ENCODE data around the gene LIPF. TPM values are rescaled to one million over a fixed set of nuclear protein-coding genes. Genes with fewer than 3 reads are reported as not detected.

Gene LIPF
- total and polyA plus RNA-seq, 2 of the 13 experiments (the other 11 are each of a cell fraction or from before 2014, with no cell fraction given) = not detected

GRCh38 chr10:88702848-88703597 is 38.8 kb downstream of the LIPF start (continued):
- TF ChIP-seq GABPB1 (CRISPR knock-in tag; IDR thresholded peaks at IDR 0.05) (0 out of 2 replicates have a peak, but pooled peaks have one; percentile 13), SP4 (CRISPR knock-in tag; IDR thresholded peaks at IDR 0.05) (no peak)

GRCh38 chr10:88705958-88706357 is 41.7 kb downstream of the LIPF start, which contains the start of gene LIPK:
TSS of gene LIPK (plus strand) at chr10:88706249. CDS start at chr10:88724544, 18,295 bp downstream.
- no TSS peak for BruUV-seq (replicated peaks)
- Histone ChIP-seq H3K9me3 (ENCODE audit: low read length) (no peaks in the 10 kb centered on the region), H3K79me2 (ENCODE audit: insufficient read depth, low read length) (no peaks in the 10 kb centered on the region), H3K27ac (ENCODE audit: extremely low read length, insufficient read depth, low read length) (no peak within 1 kb of the TSS), H3K27me3 (ENCODE audit: control insufficient read depth in 1 of 2, insufficient read depth in 2 of 2, low read length in 2 of 2) (no peaks in the 10 kb centered on the region), H2AFZ (ENCODE audit: low read length) (no peak within 1 kb of the TSS), H3K36me3 (replicated peaks in 1 of 2; ENCODE audit: control insufficient read depth in 1 of 2, insufficient read depth in 2 of 2, low read length in 2 of 2) (no peaks in the 10 kb centered on the region), H3K4me1 (ENCODE audit: insufficient read depth, low read length) (peaks cover 14% of the 10 kb centered on the region), H3K4me2 (ENCODE audit: low read depth, low read length) (no peak within 1 kb of the TSS), H4K20me1 (ENCODE audit: insufficient read depth, low read length) (no peaks in the 10 kb centered on the region), H3K4me3 (replicated peaks in 1 of 3; ENCODE audit: insufficient read depth in 1 of 3, low read depth in 2 of 3, low read length in 3 of 3) (no peak within 1 kb of the TSS), H3K9ac (ENCODE audit: insufficient read depth, low read depth, low read length) (no peak within 1 kb of the TSS)
- DNase-seq (ENCODE audit: low spot score) (no peak), FAIRE-seq (no peak), ATAC-seq (no peak)
- TF ChIP-seq ZFX (CRISPR knock-in tag; IDR thresholded peaks at IDR 0.05; ENCODE audit: low read depth) (no peak), HINFP (CRISPR knock-in tag; IDR thresholded peaks at IDR 0.05; ENCODE audit: low read depth) (no peak)
- intact Hi-C loops (cut with micrococcal nuclease; ENCODE audit: unreplicated experiment) (no loop called here), in situ Hi-C loops (cut with HindIII; ENCODE audit: extremely low pct_ligation_motif_present, low pct_unique_long_range_greater_than_20kb) (no loop called here)
- WGBS (ENCODE audit: low lambda C conversion rate) = 53% methylated on average over 1 of the region's 1 CpG
- POLR2A ChIA-PET = no interaction called here
- CTCF ChIA-PET (ENCODE audit: low intra/inter-chr PET ratio, low total read pairs) = no interaction called here

Measured in HepG2 (cell line).